Heart right ventricle (tissue), 16 donors: Measurements from ENCODE around the gene ZNF207. TPM values are rescaled to one million over a fixed set of nuclear protein-coding genes. Genes with fewer than 3 reads are reported as not detected.
"Not testable (repeated sequence)": the region's sequence is repeated elsewhere in the genome, so short reads cannot be mapped to it uniquely, and the experiment has no call there.

ENCODE experiments used
- ATAC-seq, 8 donors: fragments of 200-7000 bp; cut with Tn5 transposase; one replicate each; pipeline ENCODE4 v1.9.1; 2020; ENCODE audit warnings: mild to moderate bottlenecking in 8 of 8, moderate library complexity in 8 of 8, moderate number of reproducible peaks in 1 of 8
- DNase-seq, 2 donors: peaks; one replicate each; pipeline ENCODE4 v3.0.0-alpha.2; 2020
- H3K27ac ChIP-seq, 10 donors: fragments of 200-600 bp; sonication (generic) in 2 of 10; one replicate each; pipeline versions ENCODE4 v1.5.0 to v1.8.0; 2020 to 2022; ENCODE audit warnings: mild to moderate bottlenecking in 3 of 10
- H3K27me3 ChIP-seq, 7 donors: fragments of 200-600 bp; one replicate each; pipeline ENCODE4 v1.8.0; 2021 to 2022; ENCODE audit warnings: mild to moderate bottlenecking in 2 of 7
- H3K36me3 ChIP-seq, 9 donors: fragments of 200-600 bp; sonication (generic) in 1 of 9; one replicate each; pipeline versions ENCODE4 v1.5.0 to v1.8.0; 2020 to 2022; ENCODE audit warnings: mild to moderate bottlenecking in 2 of 9
- H3K4me1 ChIP-seq, 9 donors: fragments of 200-600 bp; sonication (generic) in 1 of 9; one replicate each; pipeline versions ENCODE4 v1.5.0 to v1.8.0; 2020 to 2022; ENCODE audit warnings: mild to moderate bottlenecking in 4 of 9
- H3K4me3 ChIP-seq, 10 donors: fragments of 200-600 bp; sonication (generic) in 2 of 10; one replicate each; pipeline versions ENCODE4 v1.5.0 to v1.8.0; 2020 to 2022; ENCODE audit warnings: mild to moderate bottlenecking in 7 of 10, moderate library complexity in 2 of 10
- H3K9me3 ChIP-seq, 11 donors: fragments of 200-600 bp in 10 of 11; sonication (generic) in 2 of 11; one replicate each; pipeline versions ENCODE4 v1.5.0 to v1.8.0; 2013 to 2022; ENCODE audit warnings: mild to moderate bottlenecking in 2 of 11, control low read depth in 1 of 11, moderate library complexity in 1 of 11
- CTCF ChIP-seq, 9 donors: fragments of 200-600 bp; sonication (generic) in 2 of 9; IDR thresholded peaks; one replicate each; pipeline versions ENCODE4 v1.5.0 to v1.8.0; 2021 to 2022; ENCODE audit warnings: antibody characterized with exemption in 9 of 9, mild to moderate bottlenecking in 5 of 9, moderate library complexity in 1 of 9
- WGBS, 2 donors: extraction: QIAGEN DNeasy Blood & Tissue Kit; methylation state at CpG; one replicate each; pipeline ENCODE4 v1.1.7; 2013; ENCODE audit warnings: inconsistent platforms in 1 of 2; 5-methylcytosine and 5-hydroxymethylcytosine counted together
- intact Hi-C, 10 donors: fragments of 100-400 bp; cut with DNase I; formaldehyde crosslinking; loops; one replicate each; pipeline versions ENCODE4 v1.11.1 to v1.14.2; 2022
- polyA plus RNA-seq, 2 donors: library from polyadenylated mRNA; stranded (reverse); fragments of 200-250 nt; gene quantifications; one replicate each; pipeline ENCODE4 v1.2.3, GENCODE V29; 2013
- total RNA-seq, 10 donors: library from RNA; stranded (reverse); fragmentation: NEBNext Ultra II Directional in 3 of 10; extraction: Animal tissue kit (Norgen Biotek cat#: 25700) in 3 of 10; gene quantifications; one replicate each; pipeline versions ENCODE4 v1.2.1 to v1.2.4, GENCODE V29; 2021 to 2023
- donor health status: Arrhythmogenic right ventricular cardiomyopathy.
- donor health status: ischemic (EF 13 %, LVEDD 7.1; RV severe dilation, severe dysfunction).
- donor health status: healthy with polysubstance abuse.
- donor health status: DM: no; HTN: yes; CAD: no.
- donor health status: DM: no; HTN: no; CAD: no.
- donor health status: ischemic (EF 25% LVEDD 6.9; RV normal size, moderate dysfunction).
- donor health status: ischemic (EF 25% LVEDD 5.7; RV mildly dilated, moderate dysfunction).
- donor health status: healthy.
- donor health status: DM: yes; HTN: yes; CAD: no.
- donor health status: Ischemic cardiomyopathy.
- donor health status: ischemic (EF 35%, LVEDD 5.7; RV mildly dilated, moderate dysfunction).
- donor health status: nonischemic (EF 11% LVEDD 7.7; RV severe dilation, severe dysfunction).
- donor health status: DM: yes; HTN: yes; CAD: no.
- donor health status: PGD.
- donor health status: ischemic (EF 29% LVEDD 5.4; RV normal size, mild dysfunction).
- donor health status: nonischemic (EF 23%, LVEDD 6.1; RV moderate dilation, normal function).

Gene ZNF207
- total and polyA plus RNA-seq, 12 donors: 39.9 to 86.7 (median 78.1) TPM

DNA sequence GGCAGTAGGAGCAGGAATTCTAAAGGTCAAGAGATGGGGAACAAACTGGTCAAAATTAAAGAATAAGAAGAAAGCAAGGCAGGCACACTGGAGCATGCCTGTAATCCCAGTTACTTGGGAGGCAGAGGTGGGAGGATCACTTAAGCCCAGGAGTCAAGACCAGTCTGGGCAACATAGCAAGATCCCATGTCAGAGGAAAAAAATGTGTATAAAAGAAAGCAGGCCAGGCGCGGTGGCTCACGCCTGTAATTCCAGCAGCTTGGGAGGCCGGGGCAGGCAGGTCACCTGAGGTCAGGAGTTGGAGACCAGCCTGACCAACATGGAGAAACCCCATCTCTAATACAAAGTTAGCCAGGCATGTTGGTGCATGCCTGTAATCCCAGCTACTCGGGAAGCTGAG, 43.9 kb downstream of the ZNF207 start:
- TF ChIP-seq CTCF (IDR thresholded peaks at IDR 0.05): no peak
- WGBS, 2 donors: 96 to 99% methylated on average over 5 of the region's 5 CpGs
- no peak for DNase-seq
- Histone ChIP-seq H3K27ac (no peak overlapping the region), H3K9me3 (no peaks in the 10 kb centered on the region), H3K36me3 (peaks cover 0 to 31% (median 0%) of the 10 kb centered on the region in 9 donors), H3K4me3 (no peak overlapping the region), H3K27me3 (no peaks in the 10 kb centered on the region), H3K4me1 (peaks cover 0 to 1% (median 0%) of the 10 kb centered on the region in 9 donors)
- no peak for ATAC-seq
- intact Hi-C loops: no loop called here

- intact Hi-C loops: no loop called here
- H3K4me3 ChIP-seq: no peak overlapping the region
- WGBS, 2 donors: 95 to 97% methylated on average over 5 of the region's 5 CpGs
- H3K36me3 ChIP-seq: peaks cover 0 to 10% (median 0%) of the 10 kb centered on the region in 9 donors
- ATAC-seq: no peak
- no peak overlapping the region for H3K27ac ChIP-seq
- no peaks in the 10 kb centered on the region for H3K27me3 ChIP-seq
- peaks cover 0 to 9% (median 0%) of the 10 kb centered on the region in 9 donors for H3K4me1 ChIP-seq
- no peak for TF ChIP-seq CTCF (IDR thresholded peaks at IDR 0.05)
- no peak for DNase-seq
- H3K9me3 ChIP-seq: no peaks in the 10 kb centered on the region
Measured at GRCh38 chr17:32396343-32396742, 46.4 kb downstream of the ZNF207 start.

DNA sequence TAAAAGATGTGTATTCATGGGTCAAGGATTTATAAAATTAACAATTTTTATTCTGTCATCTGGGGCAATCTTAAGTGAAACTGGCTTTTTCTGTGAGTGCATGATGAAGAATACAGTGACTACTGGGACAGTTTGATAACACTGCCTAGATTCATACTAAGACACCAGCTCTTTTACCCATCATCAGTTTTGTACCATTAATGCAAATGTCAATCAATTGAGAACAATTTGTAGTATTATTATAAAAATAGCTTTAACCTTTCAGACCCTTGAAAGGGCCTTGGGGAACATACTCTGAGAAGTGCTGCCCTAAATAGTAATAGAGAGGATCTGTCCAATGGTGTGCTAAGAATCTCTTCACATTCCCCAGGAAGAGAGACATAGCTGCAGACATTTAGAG, 49.0 kb downstream of the ZNF207 start:
- Histone ChIP-seq H3K36me3 (peaks cover 0 to 10% (median 0%) of the 10 kb centered on the region in 9 donors), H3K9me3 (no peaks in the 10 kb centered on the region), H3K4me1 (peaks cover 0 to 9% (median 0%) of the 10 kb centered on the region in 9 donors), H3K27ac (no peak overlapping the region), H3K27me3 (no peaks in the 10 kb centered on the region), H3K4me3 (no peak overlapping the region)
- TF ChIP-seq CTCF (IDR thresholded peaks at IDR 0.05): no peak
- DNase-seq (no peak), ATAC-seq (peak in 1 of 8 donors; percentile 30)
- intact Hi-C loops: no loop called here

DNA sequence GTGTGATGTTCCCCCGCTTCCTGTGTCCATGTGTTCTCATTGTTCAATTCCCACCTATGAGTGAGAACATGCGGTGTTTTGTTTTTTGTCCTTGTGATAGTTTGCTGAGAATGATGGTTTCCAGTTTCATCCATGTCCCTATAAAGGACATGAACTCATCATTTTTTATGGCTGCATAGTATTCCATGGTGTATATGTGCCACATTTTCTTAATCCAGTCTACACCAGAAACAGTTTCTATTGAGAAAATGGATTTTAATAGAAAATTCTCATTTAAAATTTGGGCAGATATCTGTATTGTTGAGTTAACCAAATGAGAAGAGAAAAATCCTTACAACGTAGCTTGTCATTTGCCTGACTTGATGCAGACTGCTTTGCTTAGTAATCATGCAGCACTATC, 60.1 kb downstream of the ZNF207 start:
- H3K36me3 ChIP-seq: peaks cover 0 to 66% (median 4%) of the 10 kb centered on the region in 9 donors
- 98 to 99% methylated on average over 3 of the region's 3 CpGs for WGBS, 2 donors
- intact Hi-C loops, H3K27ac ChIP-seq, ATAC-seq, H3K4me1 ChIP-seq, H3K9me3 ChIP-seq, H3K27me3 ChIP-seq, DNase-seq, H3K4me3 ChIP-seq: not testable (repeated sequence)

GRCh38 chr17:32426894-32427293, 76.9 kb downstream of the ZNF207 start:
- intact Hi-C loops: no loop called here
- no peak for TF ChIP-seq CTCF (IDR thresholded peaks at IDR 0.05)
- no peak overlapping the region for H3K27ac ChIP-seq
- peaks cover 0 to 12% (median 0%) of the 10 kb centered on the region in 11 donors for H3K9me3 ChIP-seq
- peaks cover 0 to 8% (median 0%) of the 10 kb centered on the region in 9 donors for H3K4me1 ChIP-seq
- ATAC-seq (no peak), DNase-seq (no peak)
- no peak overlapping the region for H3K4me3 ChIP-seq
- peaks cover 0 to 17% (median 0%) of the 10 kb centered on the region in 9 donors for H3K36me3 ChIP-seq
- H3K27me3 ChIP-seq: no peaks in the 10 kb centered on the region
- WGBS, 2 donors: 79 to 80% methylated on average over 4 of the region's 4 CpGs
